ENCODE measurements around the gene SHOC2. TPM values are rescaled to one million over a fixed set of nuclear protein-coding genes. Genes with fewer than 3 reads are reported as not detected.

SHOC2 gene
- total and polyA plus RNA-seq, 2 experiments from 2014 or later = 23.3 to 33.3 TPM

DNA sequence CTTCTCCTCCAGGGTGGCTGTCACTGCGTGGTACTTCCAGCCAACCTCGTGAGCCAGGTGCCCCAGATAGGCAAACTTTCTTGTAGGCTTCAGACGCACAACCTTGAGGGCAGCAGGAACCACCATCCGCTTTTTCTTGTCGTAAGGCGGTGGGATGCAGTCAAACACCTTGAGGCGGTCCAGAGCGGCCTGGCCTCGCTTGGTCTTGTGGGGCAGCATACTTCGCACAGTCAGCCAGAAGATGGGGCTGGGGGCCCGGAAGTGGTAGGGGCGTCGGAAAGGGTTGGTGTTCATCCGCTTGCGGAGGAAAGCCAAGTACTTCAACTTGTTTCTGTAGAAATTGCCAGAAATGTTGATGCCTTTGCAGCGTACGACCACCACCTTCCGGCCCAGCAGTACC lies 17.4 kb downstream of the SHOC2 start:
- H3K27ac Mint-ChIP-seq = no peak overlapping the region
- TF ChIP-seq, protein P1, sequence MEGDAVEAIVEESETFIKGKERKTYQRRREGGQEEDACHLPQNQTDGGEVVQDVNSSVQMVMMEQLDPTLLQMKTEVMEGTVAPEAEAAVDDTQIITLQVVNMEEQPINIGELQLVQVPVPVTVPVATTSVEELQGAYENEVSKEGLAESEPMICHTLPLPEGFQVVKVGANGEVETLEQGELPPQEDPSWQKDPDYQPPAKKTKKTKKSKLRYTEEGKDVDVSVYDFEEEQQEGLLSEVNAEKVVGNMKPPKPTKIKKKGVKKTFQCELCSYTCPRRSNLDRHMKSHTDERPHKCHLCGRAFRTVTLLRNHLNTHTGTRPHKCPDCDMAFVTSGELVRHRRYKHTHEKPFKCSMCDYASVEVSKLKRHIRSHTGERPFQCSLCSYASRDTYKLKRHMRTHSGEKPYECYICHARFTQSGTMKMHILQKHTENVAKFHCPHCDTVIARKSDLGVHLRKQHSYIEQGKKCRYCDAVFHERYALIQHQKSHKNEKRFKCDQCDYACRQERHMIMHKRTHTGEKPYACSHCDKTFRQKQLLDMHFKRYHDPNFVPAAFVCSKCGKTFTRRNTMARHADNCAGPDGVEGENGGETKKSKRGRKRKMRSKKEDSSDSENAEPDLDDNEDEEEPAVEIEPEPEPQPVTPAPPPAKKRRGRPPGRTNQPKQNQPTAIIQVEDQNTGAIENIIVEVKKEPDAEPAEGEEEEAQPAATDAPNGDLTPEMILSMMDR (conservative IDR thresholded peaks at IDR 0.05; ENCODE audit: low read depth in 2 of 2) = no peak
- TF ChIP-seq, protein P2, sequence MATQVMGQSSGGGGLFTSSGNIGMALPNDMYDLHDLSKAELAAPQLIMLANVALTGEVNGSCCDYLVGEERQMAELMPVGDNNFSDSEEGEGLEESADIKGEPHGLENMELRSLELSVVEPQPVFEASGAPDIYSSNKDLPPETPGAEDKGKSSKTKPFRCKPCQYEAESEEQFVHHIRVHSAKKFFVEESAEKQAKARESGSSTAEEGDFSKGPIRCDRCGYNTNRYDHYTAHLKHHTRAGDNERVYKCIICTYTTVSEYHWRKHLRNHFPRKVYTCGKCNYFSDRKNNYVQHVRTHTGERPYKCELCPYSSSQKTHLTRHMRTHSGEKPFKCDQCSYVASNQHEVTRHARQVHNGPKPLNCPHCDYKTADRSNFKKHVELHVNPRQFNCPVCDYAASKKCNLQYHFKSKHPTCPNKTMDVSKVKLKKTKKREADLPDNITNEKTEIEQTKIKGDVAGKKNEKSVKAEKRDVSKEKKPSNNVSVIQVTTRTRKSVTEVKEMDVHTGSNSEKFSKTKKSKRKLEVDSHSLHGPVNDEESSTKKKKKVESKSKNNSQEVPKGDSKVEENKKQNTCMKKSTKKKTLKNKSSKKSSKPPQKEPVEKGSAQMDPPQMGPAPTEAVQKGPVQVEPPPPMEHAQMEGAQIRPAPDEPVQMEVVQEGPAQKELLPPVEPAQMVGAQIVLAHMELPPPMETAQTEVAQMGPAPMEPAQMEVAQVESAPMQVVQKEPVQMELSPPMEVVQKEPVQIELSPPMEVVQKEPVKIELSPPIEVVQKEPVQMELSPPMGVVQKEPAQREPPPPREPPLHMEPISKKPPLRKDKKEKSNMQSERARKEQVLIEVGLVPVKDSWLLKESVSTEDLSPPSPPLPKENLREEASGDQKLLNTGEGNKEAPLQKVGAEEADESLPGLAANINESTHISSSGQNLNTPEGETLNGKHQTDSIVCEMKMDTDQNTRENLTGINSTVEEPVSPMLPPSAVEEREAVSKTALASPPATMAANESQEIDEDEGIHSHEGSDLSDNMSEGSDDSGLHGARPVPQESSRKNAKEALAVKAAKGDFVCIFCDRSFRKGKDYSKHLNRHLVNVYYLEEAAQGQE (IDR thresholded peaks at IDR 0.05; ENCODE audit: unreplicated experiment) = no peak
- no peak for TF ChIP-seq POLR2AphosphoS5 (IDR thresholded peaks at IDR 0.05; ENCODE audit: low read depth)
- TF ChIP-seq ZNF331 (CRISPR knock-in tag; IDR thresholded peaks at IDR 0.05; ENCODE audit: low read depth) = no peak
- TF ChIP-seq, protein P3, sequence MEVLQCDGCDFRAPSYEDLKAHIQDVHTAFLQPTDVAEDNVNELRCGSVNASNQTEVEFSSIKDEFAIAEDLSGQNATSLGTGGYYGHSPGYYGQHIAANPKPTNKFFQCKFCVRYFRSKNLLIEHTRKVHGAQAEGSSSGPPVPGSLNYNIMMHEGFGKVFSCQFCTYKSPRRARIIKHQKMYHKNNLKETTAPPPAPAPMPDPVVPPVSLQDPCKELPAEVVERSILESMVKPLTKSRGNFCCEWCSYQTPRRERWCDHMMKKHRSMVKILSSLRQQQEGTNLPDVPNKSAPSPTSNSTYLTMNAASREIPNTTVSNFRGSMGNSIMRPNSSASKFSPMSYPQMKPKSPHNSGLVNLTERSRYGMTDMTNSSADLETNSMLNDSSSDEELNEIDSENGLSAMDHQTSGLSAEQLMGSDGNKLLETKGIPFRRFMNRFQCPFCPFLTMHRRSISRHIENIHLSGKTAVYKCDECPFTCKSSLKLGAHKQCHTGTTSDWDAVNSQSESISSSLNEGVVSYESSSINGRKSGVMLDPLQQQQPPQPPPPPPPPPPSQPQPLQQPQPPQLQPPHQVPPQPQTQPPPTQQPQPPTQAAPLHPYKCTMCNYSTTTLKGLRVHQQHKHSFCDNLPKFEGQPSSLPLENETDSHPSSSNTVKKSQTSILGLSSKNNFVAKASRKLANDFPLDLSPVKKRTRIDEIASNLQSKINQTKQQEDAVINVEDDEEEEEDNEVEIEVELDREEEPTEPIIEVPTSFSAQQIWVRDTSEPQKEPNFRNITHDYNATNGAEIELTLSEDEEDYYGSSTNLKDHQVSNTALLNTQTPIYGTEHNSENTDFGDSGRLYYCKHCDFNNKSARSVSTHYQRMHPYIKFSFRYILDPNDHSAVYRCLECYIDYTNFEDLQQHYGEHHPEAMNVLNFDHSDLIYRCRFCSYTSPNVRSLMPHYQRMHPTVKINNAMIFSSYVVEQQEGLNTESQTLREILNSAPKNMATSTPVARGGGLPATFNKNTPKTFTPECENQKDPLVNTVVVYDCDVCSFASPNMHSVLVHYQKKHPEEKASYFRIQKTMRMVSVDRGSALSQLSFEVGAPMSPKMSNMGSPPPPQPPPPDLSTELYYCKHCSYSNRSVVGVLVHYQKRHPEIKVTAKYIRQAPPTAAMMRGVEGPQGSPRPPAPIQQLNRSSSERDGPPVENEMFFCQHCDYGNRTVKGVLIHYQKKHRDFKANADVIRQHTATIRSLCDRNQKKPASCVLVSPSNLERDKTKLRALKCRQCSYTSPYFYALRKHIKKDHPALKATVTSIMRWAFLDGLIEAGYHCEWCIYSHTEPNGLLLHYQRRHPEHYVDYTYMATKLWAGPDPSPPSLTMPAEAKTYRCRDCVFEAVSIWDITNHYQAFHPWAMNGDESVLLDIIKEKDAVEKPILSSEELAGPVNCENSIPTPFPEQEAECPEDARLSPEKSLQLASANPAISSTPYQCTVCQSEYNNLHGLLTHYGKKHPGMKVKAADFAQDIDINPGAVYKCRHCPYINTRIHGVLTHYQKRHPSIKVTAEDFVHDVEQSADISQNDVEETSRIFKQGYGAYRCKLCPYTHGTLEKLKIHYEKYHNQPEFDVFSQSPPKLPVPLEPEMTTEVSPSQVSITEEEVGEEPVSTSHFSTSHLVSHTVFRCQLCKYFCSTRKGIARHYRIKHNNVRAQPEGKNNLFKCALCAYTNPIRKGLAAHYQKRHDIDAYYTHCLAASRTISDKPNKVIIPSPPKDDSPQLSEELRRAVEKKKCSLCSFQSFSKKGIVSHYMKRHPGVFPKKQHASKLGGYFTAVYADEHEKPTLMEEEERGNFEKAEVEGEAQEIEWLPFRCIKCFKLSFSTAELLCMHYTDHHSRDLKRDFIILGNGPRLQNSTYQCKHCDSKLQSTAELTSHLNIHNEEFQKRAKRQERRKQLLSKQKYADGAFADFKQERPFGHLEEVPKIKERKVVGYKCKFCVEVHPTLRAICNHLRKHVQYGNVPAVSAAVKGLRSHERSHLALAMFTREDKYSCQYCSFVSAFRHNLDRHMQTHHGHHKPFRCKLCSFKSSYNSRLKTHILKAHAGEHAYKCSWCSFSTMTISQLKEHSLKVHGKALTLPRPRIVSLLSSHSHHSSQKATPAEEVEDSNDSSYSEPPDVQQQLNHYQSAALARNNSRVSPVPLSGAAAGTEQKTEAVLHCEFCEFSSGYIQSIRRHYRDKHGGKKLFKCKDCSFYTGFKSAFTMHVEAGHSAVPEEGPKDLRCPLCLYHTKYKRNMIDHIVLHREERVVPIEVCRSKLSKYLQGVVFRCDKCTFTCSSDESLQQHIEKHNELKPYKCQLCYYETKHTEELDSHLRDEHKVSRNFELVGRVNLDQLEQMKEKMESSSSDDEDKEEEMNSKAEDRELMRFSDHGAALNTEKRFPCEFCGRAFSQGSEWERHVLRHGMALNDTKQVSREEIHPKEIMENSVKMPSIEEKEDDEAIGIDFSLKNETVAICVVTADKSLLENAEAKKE (CRISPR knock-in tag; IDR thresholded peaks at IDR 0.05) = no peak
- TF ChIP-seq STAT1 (IDR thresholded peaks at IDR 0.05; ENCODE audit: unreplicated experiment) = no peak
- TF ChIP-seq JUNB (IDR thresholded peaks at IDR 0.05; ENCODE audit: unreplicated experiment) = no peak
- no peak for TF ChIP-seq NANOG (IDR thresholded peaks at IDR 0.05; ENCODE audit: borderline replicate concordance)
- no peak for TF ChIP-seq EZH2 (IDR thresholded peaks at IDR 0.05; ENCODE audit: low read depth, unreplicated experiment)
- TF ChIP-seq EZH2phosphoT487 (IDR thresholded peaks at IDR 0.05; ENCODE audit: unreplicated experiment) = no peak
- TF ChIP-seq CREB1 (CRISPR knock-in tag; IDR thresholded peaks at IDR 0.05; ENCODE audit: low read depth) = no peak
- TF ChIP-seq, protein P4, sequence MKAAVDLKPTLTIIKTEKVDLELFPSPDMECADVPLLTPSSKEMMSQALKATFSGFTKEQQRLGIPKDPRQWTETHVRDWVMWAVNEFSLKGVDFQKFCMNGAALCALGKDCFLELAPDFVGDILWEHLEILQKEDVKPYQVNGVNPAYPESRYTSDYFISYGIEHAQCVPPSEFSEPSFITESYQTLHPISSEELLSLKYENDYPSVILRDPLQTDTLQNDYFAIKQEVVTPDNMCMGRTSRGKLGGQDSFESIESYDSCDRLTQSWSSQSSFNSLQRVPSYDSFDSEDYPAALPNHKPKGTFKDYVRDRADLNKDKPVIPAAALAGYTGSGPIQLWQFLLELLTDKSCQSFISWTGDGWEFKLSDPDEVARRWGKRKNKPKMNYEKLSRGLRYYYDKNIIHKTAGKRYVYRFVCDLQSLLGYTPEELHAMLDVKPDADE (IDR thresholded peaks at IDR 0.05) = no peak
- no peak for TF ChIP-seq ZNF114 (CRISPR knock-in tag; IDR thresholded peaks at IDR 0.05)

More for the DNA sequence above, 17.4 kb downstream of the SHOC2 start:
- no peaks in the 10 kb centered on the region for H3K9me3 Mint-ChIP-seq
- Histone ChIP-seq H3F3A (replicated peaks; ENCODE audit: low read depth) (no peaks in the 10 kb centered on the region), H3K27ac (ENCODE audit: low read depth) (no peak overlapping the region), H3K79me2 (replicated peaks; ENCODE audit: insufficient read depth) (peaks cover 95% of the 10 kb centered on the region), H3K27me3 (ENCODE audit: insufficient read depth) (no peaks in the 10 kb centered on the region), H3K36me3 (ENCODE audit: insufficient read depth) (no peaks in the 10 kb centered on the region), H4K20me1 (replicated peaks; ENCODE audit: insufficient read depth) (peaks cover 19% of the 10 kb centered on the region; the same call in 1 of the 2 replicates), H3K4me1 (ENCODE audit: insufficient read depth) (peaks cover 2% of the 10 kb centered on the region), H3K4me2 (no peak overlapping the region), H2AFZ (no peak overlapping the region), H3K4me3 (no peak overlapping the region), H3K9me2 (ENCODE audit: insufficient read depth) (no peaks in the 10 kb centered on the region)
- DNase-seq (ENCODE audit: low spot score) (no peak), ATAC-seq (no peak)
- peaks cover 2% of the 10 kb centered on the region; the same call in 1 of the 3 replicates for H3K4me1 Mint-ChIP-seq
- no peak overlapping the region for H3K4me3 Mint-ChIP-seq
- peaks cover 4% of the 10 kb centered on the region; the same call in 2 of the 3 replicates for H3K36me3 Mint-ChIP-seq (ENCODE audit: low read depth)
- H3K27me3 Mint-ChIP-seq (ENCODE audit: insufficient read depth, low read depth, poor library complexity) = no peaks in the 10 kb centered on the region
